Measurements from ENCODE around the gene PRM3.

DNA sequence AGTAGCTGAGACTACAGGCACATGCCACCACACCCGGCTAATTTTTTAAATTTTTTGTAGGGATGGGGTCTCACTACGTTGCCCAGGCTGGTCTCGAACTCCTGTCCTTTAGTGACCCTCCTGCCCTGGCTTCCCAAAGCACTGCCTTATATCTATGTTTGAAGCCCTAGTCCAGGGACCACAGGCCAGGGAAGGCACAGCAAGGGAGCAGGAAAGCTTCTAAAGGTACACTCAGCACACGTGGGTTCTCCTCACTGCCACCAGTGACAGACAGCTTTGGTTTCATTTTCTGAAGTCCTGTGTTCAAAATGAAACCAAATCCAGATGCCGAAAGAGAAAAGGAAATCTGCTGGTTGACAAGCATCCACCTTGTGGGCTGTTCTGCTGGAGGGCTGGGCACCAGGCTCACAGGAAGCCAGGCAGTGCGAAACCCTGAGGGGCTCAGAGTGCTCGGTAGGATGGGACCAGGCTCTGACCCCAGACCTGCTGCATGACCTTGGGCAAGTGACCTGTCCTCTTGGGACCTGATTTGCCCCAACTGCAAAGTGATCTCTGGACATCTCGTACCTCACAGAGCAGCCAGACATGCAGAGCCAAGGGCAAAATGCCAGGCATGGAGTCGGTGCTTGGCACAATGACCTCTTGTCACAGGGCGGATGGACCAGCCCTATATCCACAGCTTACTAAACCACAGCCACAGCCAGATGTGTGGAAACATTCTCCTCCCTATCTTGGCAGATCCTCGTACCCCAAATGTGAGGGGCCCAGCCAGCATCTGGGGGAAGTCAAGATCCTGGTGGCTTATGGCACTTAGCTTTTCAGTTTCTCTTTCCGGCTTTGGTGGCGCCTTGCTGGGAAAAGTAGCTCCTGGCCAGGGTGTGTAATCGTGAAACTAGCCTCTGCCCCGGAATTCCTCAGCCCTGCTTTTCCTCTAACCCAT is 14.6 kb downstream of the PRM3 start:
- TF ChIP-seq, protein P1, sequence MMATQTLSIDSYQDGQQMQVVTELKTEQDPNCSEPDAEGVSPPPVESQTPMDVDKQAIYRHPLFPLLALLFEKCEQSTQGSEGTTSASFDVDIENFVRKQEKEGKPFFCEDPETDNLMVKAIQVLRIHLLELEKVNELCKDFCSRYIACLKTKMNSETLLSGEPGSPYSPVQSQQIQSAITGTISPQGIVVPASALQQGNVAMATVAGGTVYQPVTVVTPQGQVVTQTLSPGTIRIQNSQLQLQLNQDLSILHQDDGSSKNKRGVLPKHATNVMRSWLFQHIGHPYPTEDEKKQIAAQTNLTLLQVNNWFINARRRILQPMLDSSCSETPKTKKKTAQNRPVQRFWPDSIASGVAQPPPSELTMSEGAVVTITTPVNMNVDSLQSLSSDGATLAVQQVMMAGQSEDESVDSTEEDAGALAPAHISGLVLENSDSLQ (IDR thresholded peaks at IDR 0.05) = no peak
- TF ChIP-seq SUZ12 (IDR thresholded peaks at IDR 0.05) = no peak
